HFFc6 (cell line): ENCODE results near the gene NACC1. TPM values are rescaled to one million over a fixed set of nuclear protein-coding genes. Genes with fewer than 3 reads are reported as not detected.

Source experiments
- DNase-seq: peaks from one replicate; pipeline ENCODE4 v3.0.0-alpha.2; 2018
- H3K27ac Mint-ChIP-seq: 2 replicates; pipeline ENCODE4 v1.8.0; 2020; ENCODE audit warnings: mild to moderate bottlenecking, mixed read lengths
- H3K27me3 Mint-ChIP-seq: 2 replicates; pipeline ENCODE4 v1.8.0; 2021; ENCODE audit warnings: mild to moderate bottlenecking, moderate library complexity, mixed read lengths; ENCODE audit not compliant: insufficient read depth
- H3K36me3 Mint-ChIP-seq: 2 replicates; pipeline ENCODE4 v1.8.0; 2021; ENCODE audit warnings: low read depth, mixed read lengths
- H3K4me1 Mint-ChIP-seq: 2 replicates; pipeline ENCODE4 v1.8.0; 2020; ENCODE audit warnings: low read depth, mixed read lengths
- H3K4me3 Mint-ChIP-seq: 2 replicates; pipeline ENCODE4 v1.8.0; 2020; ENCODE audit warnings: mild to moderate bottlenecking, moderate library complexity, mixed read lengths
- H3K9me3 Mint-ChIP-seq: 2 replicates; pipeline ENCODE4 v1.8.0; 2020; ENCODE audit warnings: mild to moderate bottlenecking, mixed read lengths
- CTCF ChIP-seq: fragments of 200-600 bp; sonication (generic); IDR thresholded peaks from 2 replicates; pipeline ENCODE4 v1.5.0; 2021; ENCODE audit warnings: antibody characterized with exemption, mild to moderate bottlenecking
- total RNA-seq, 6 experiments: library from RNA; stranded (reverse); fragmentation: NEBNext Ultra II Directional; extraction: Animal tissue kit (Norgen Biotek cat#: 25700); gene quantifications; 2 replicates in 1 of 6; 3 replicates in 5 of 6; pipeline ENCODE4 v1.2.3, GENCODE V29; 2021

The NACC1 gene
- total RNA-seq, 6 experiments from 2014 or later = 126 to 146 (median 139) TPM

GRCh38 chr19:13083008-13083404 is 35.1 kb upstream of the NACC1 start:
- no peak overlapping the region for H3K4me3 Mint-ChIP-seq
- H3K27ac Mint-ChIP-seq = no peak overlapping the region
- peaks cover 8% of the 10 kb centered on the region for H3K27me3 Mint-ChIP-seq
- TF ChIP-seq CTCF = no peak
- no peaks in the 10 kb centered on the region for H3K9me3 Mint-ChIP-seq
- peaks cover 16% of the 10 kb centered on the region for H3K4me1 Mint-ChIP-seq
- no peak for DNase-seq
- peaks cover 13% of the 10 kb centered on the region; the same call in 1 of the 2 replicates for H3K36me3 Mint-ChIP-seq

GRCh38 chr19:13083627-13084026 is 34.4 kb upstream of the NACC1 start:
- H3K4me3 Mint-ChIP-seq = no peak overlapping the region
- peaks cover 16% of the 10 kb centered on the region; the same call in 1 of the 2 replicates for H3K36me3 Mint-ChIP-seq
- DNase-seq = no peak
- no peak for TF ChIP-seq CTCF
- peaks cover 8% of the 10 kb centered on the region for H3K27me3 Mint-ChIP-seq
- H3K4me1 Mint-ChIP-seq = peaks cover 16% of the 10 kb centered on the region
- H3K27ac Mint-ChIP-seq = no peak overlapping the region; the same call in 1 of the 2 replicates
- no peaks in the 10 kb centered on the region for H3K9me3 Mint-ChIP-seq

DNA sequence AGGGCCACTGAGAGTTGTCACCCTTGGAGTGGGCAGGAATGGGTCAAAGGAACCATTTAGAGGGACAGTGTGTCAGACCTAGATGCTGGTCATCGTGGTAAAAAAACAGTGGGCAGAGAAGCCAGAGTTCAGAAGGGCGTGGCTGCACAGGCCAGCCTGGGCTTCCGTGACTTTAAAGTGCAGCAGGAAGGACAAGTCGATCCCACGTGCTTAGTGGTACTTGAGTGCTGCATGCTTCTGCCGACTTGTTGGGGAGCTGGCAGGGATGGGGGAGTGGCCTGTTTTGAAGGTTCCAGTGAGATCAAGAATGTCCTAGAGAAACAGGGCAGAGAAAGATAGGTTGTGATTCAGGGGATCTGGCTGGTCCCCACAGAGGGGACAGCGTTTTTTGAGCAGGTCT is 32.4 kb upstream of the NACC1 start:
- Mint-ChIP-seq H3K27ac (no peak overlapping the region), H3K27me3 (peaks cover 9% of the 10 kb centered on the region), H3K36me3 (peaks cover 17% of the 10 kb centered on the region; the same call in 1 of the 2 replicates), H3K4me3 (no peak overlapping the region), H3K4me1 (no peaks in the 10 kb centered on the region; the same call in 1 of the 2 replicates), H3K9me3 (no peaks in the 10 kb centered on the region)
- TF ChIP-seq CTCF = no peak
- DNase-seq = no peak

GRCh38 chr19:13086341-13086740 is 31.7 kb upstream of the NACC1 start:
- H3K27me3 Mint-ChIP-seq = peaks cover 9% of the 10 kb centered on the region
- H3K4me3 Mint-ChIP-seq = no peak overlapping the region
- no peaks in the 10 kb centered on the region for H3K9me3 Mint-ChIP-seq
- no peak for TF ChIP-seq CTCF
- no peak for DNase-seq
- peaks cover 17% of the 10 kb centered on the region; the same call in 1 of the 2 replicates for H3K36me3 Mint-ChIP-seq
- H3K27ac Mint-ChIP-seq = no peak overlapping the region
- H3K4me1 Mint-ChIP-seq = no peaks in the 10 kb centered on the region; the same call in 1 of the 2 replicates

DNA sequence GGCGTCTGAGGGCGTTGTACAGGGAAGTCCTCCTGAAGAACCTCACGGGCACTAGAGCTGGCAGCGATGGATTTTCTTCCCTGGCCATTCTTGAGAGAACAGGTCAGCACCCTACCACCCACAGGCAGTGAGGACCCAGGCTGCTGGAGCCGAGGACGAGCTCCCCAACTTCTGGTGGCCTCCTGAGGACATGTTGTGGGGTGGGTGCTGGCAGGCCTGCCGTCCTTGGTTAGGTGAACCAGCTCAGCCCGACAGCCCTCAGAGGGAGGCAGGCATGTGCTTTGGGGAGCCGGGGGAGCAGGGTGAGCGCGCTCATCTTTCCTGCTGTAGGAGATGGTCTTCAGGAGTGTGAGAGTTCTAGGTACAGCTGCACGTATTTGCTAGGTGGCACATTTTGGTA is 30.8 kb upstream of the NACC1 start:
- peaks cover 6% of the 10 kb centered on the region for H3K27me3 Mint-ChIP-seq
- no peaks in the 10 kb centered on the region; the same call in 1 of the 2 replicates for H3K4me1 Mint-ChIP-seq
- peaks cover 14% of the 10 kb centered on the region; the same call in 1 of the 2 replicates for H3K36me3 Mint-ChIP-seq
- no peak overlapping the region for H3K27ac Mint-ChIP-seq
- no peaks in the 10 kb centered on the region for H3K9me3 Mint-ChIP-seq
- no peak overlapping the region for H3K4me3 Mint-ChIP-seq
- no peak for DNase-seq
- TF ChIP-seq CTCF = no peak
